Large intestine (tissue), 3 donors: ENCODE results near the gene ADAMTS18. TPM values are rescaled to one million over a fixed set of nuclear protein-coding genes. Genes with fewer than 3 reads are reported as not detected.

Experiments used
- DNase-seq, 2 donors: peaks; one replicate each; pipeline versions ENCODE4 v3.0.0 to v3.0.0-alpha.2; 2013
- H3K27ac ChIP-seq: one replicate; pipeline ENCODE4 v1.5.1; 2013; ENCODE audit warnings: low read length
- H3K27me3 ChIP-seq: 2 replicates; pipeline ENCODE4 v1.6.1; 2013; ENCODE audit warnings: low read length; ENCODE audit not compliant: control insufficient read depth, insufficient read depth
- H3K36me3 ChIP-seq: 2 replicates; pipeline ENCODE4 v1.6.1; 2013; ENCODE audit warnings: low read length; ENCODE audit not compliant: control insufficient read depth, insufficient read depth
- H3K4me1 ChIP-seq: one replicate; pipeline ENCODE4 v1.6.1; 2013; ENCODE audit warnings: low read length; ENCODE audit not compliant: control insufficient read depth, insufficient read depth
- H3K4me3 ChIP-seq: one replicate; pipeline ENCODE4 v1.5.1; 2013; ENCODE audit warnings: low read length
- H3K9me3 ChIP-seq: one replicate; pipeline ENCODE4 v1.6.1; 2013; ENCODE audit warnings: mild to moderate bottlenecking, low read depth, low read length, moderate library complexity; ENCODE audit not compliant: control insufficient read depth
- WGBS: methylation state at CpG from one replicate; pipeline ENCODE4 v1.1.5; 2013; ENCODE audit warnings: low lambda C conversion rate; ENCODE audit not compliant: insufficient coverage; 5-methylcytosine and 5-hydroxymethylcytosine counted together
- polyA plus RNA-seq: library from polyadenylated mRNA; unstranded; fragments of 120-200 nt; gene quantifications from one replicate; pipeline ENCODE4 v1.2.1, GENCODE V29; 2013

ADAMTS18 gene
- polyA plus RNA-seq, 1 donor: 1.9 TPM

GRCh38 chr16:77233799-77234519 lies 200.9 kb downstream of the ADAMTS18 start:
- Histone ChIP-seq H3K9me3 (no peaks in the 10 kb centered on the region), H3K4me1 (no peaks in the 10 kb centered on the region), H3K36me3 (no peaks in the 10 kb centered on the region), H3K4me3 (no peak overlapping the region), H3K27me3 (peaks cover 12% of the 10 kb centered on the region), H3K27ac (no peak overlapping the region)
- no peak for DNase-seq
- 100% methylated on average over 1 of the region's 9 CpGs for WGBS

Other genes starting within 250 kb of the ADAMTS18 start
- 32.5 TPM for gene MON1B, start 243.8 kb downstream of the ADAMTS18 start, polyA plus RNA-seq
- 5.6 TPM for gene SYCE1L, start 235.6 kb downstream of the ADAMTS18 start, polyA plus RNA-seq